Stomach (tissue), 4 donors: ENCODE results near the gene GDF7.

Experiments
- CTCF ChIP-seq, 7 experiments: fragments of 450-650 bp in 4 of 7; fragments of 200-600 bp in 3 of 7; sonication (generic) in 3 of 7; IDR thresholded peaks; one replicate each; pipeline ENCODE4 v1.5.1; 2016 to 2019; ENCODE audit warnings: antibody characterized with exemption in 7 of 7, control low read depth in 2 of 7, mild to moderate bottlenecking in 1 of 7
- EP300 ChIP-seq: sonication (generic); formaldehyde crosslinking; IDR thresholded peaks from one replicate; pipeline ENCODE4 v1.6.1; 2017; ENCODE audit warnings: antibody characterized with exemption
- POLR2A ChIP-seq, 4 donors: fragments of 450-650 bp; IDR thresholded peaks; one replicate each; pipeline ENCODE4 v1.6.1; 2016; ENCODE audit warnings: antibody characterized with exemption in 4 of 4, control low read depth in 2 of 4, mild to moderate bottlenecking in 1 of 4, moderate library complexity in 1 of 4
- POLR2AphosphoS5 ChIP-seq, 3 donors: sonication (generic); formaldehyde crosslinking; IDR thresholded peaks; one replicate each; pipeline ENCODE4 v1.6.1; 2016; ENCODE audit warnings: antibody characterized with exemption in 3 of 3

- TF ChIP-seq CTCF (IDR thresholded peaks at IDR 0.05) = no peak
- no peak for TF ChIP-seq POLR2A (IDR thresholded peaks at IDR 0.05)
- TF ChIP-seq POLR2AphosphoS5 (IDR thresholded peaks at IDR 0.05) = no peak
- TF ChIP-seq EP300 = no peak
These were observed 24.3 kb downstream of the GDF7 start for GRCh38 chr2:20691076-20691734.
